Activated naive CD4-positive, alpha-beta T cell (primary cell): ENCODE data around the gene ING5.
"Not testable (repeated sequence)": the region's sequence is repeated elsewhere in the genome, so short reads cannot be mapped to it uniquely, and the experiment has no call there.

Source experiments
- DNase-seq, 4 experiments: peaks; one replicate each; lab custom pipeline; 2025; lab: John Stamatoyannopoulos, UW

The ING5 gene

GRCh38 chr2:241739177-241739576 lies 37.3 kb downstream of the ING5 start:
- DNase-seq: no peak

GRCh38 chr2:241739651-241740050 lies 37.8 kb downstream of the ING5 start:
- peak in 1 of 4 experiments; percentile 11 for DNase-seq

- DNase-seq: no peak
Measured at GRCh38 chr2:241741016-241741415, 39.2 kb downstream of the ING5 start.

GRCh38 chr2:241742320-241742939 lies 40.6 kb downstream of the ING5 start:
- DNase-seq: no peak

- not testable (repeated sequence) for DNase-seq
Measured at GRCh38 chr2:241743008-241743407, 41.2 kb downstream of the ING5 start.

GRCh38 chr2:241743620-241744019 lies 41.8 kb downstream of the ING5 start:
- no peak for DNase-seq

GRCh38 chr2:241744028-241744754 lies 42.4 kb downstream of the ING5 start:
- no peak for DNase-seq

GRCh38 chr2:241745276-241745675 lies 43.4 kb downstream of the ING5 start:
- DNase-seq: no peak

GRCh38 chr2:241746084-241746483 lies 44.2 kb downstream of the ING5 start:
- no peak for DNase-seq

- no peak for DNase-seq
Measured at GRCh38 chr2:241748468-241749256, 46.8 kb downstream of the ING5 start.

- DNase-seq: no peak
Measured at GRCh38 chr2:241750076-241750840, 48.4 kb downstream of the ING5 start.

GRCh38 chr2:241751152-241751551 lies 49.3 kb downstream of the ING5 start:
- no peak for DNase-seq

- no peak for DNase-seq
Measured at GRCh38 chr2:241751776-241752175, 49.9 kb downstream of the ING5 start.

GRCh38 chr2:241752253-241752652 lies 50.4 kb downstream of the ING5 start:
- DNase-seq: no peak

- no peak for DNase-seq
Measured at GRCh38 chr2:241752689-241753276, 50.9 kb downstream of the ING5 start.

- DNase-seq: no peak
Measured at GRCh38 chr2:241753493-241753892, 51.7 kb downstream of the ING5 start.

GRCh38 chr2:241754042-241754441 lies 52.2 kb downstream of the ING5 start:
- no peak for DNase-seq

GRCh38 chr2:241755166-241755565 lies 53.3 kb downstream of the ING5 start:
- DNase-seq: no peak

GRCh38 chr2:241755777-241756176 lies 53.9 kb downstream of the ING5 start:
- no peak for DNase-seq

- no peak for DNase-seq
Measured at GRCh38 chr2:241759067-241759807, 57.4 kb downstream of the ING5 start.

- DNase-seq: not testable (repeated sequence)
Measured at GRCh38 chr2:241759893-241760292, 58.1 kb downstream of the ING5 start.
